GM18909 (cell line): Measurements from ENCODE around the gene SLC34A1.

Experiments
- ATAC-seq: cut with Tn5 transposase; IDR thresholded peaks from one replicate; pipeline ENCODE4 v1.9.1; 2021; ENCODE audit warnings: mild to moderate bottlenecking; ENCODE audit not compliant: unreplicated experiment, poor library complexity

The SLC34A1 gene

DNA sequence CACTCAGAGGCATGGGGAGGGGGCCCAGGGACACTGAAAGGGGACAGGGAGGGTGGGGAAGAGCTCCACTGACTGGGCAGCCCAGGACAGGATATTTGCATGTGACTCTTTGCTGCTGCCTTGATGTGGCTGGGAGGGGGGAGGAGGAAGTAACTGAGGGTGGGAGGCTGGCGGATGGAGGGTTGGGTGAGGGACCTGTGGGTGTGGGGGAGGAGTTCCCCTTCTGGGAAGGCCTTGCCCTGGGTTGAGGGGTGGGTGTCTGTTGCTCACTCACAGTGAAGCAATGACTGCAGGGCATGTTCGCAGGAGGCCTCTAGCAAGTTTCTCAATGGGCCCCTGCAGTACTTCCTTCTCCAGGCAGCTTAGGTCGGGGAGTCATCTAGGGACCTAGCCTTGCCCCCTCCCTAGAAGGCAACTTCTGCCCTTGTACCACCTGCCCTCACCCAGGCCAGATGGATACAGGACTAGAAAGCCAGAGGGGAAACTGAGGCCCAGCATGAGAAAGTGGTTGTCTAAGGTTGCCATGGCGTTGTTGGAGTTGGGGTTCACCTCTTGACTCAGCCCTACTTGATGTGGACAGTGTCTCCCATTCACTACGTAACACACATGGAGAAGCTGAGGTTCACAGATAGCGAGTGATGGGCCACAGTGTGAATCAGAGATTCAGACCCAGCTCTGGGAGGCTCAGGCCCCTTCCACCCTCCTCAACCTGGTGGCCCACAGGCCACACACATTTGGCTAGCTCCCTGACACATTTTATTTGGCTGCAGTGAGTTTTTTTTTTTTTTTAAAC lies 45.2 kb downstream of the SLC34A1 start:
- ATAC-seq = no peak

DNA sequence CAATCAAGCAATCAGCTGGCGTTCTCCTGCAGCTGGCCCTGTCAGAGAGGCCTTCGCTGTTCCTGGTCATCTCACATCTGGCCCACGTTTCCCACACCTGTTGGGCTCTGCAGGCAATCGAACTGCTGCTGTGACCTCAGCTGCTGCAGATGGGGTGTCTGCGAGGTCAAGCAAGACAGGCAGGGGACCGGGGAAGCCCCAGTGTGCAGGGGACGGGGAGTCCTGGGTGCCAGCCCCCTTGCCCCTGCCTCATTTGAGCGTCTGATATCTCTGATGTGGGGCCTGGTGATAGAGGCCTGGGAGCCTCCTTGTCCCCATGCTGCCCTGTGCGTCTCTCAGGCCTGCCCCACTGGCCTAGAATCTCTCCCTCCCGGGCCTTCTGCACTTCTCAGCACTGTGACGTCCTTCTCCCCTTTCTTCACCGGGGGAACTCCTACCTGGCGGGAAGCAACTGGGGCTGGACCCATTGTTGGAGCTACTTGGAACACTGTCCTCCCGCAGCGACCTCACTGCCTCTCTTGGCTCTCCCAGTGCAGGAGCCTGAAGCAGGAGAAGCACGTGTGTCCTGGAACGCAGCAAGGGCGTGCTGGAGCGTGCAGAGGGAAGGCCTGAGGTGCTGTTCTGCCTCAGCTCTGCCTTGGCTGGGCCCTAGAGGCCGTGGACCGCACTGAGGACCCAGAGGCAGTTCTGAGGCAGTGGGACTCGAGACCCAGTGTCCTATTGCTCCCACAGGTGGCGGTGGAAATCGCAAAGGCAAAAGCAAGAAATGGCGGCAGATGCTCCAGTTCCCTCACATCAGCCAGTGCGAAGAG lies 46.1 kb downstream of the SLC34A1 start:
- ATAC-seq = no peak

DNA sequence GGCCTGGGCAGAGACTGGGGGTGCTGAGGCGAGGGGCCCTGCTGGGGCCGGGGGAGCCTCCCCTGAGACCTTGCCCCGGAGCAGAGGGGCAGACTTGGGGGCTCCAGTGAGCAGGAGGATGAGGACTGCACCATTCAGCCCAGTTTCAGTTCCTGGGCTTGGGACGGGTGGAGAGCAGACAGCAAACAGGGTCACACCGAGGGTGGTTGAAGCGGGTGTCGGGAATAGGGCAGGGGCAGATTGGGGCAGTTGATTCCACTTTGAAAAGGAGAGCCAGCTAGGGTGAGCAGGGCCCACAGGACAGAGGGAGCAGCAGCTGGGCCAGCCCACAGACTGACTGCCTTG lies 46.7 kb downstream of the SLC34A1 start:
- ATAC-seq = no peak

DNA sequence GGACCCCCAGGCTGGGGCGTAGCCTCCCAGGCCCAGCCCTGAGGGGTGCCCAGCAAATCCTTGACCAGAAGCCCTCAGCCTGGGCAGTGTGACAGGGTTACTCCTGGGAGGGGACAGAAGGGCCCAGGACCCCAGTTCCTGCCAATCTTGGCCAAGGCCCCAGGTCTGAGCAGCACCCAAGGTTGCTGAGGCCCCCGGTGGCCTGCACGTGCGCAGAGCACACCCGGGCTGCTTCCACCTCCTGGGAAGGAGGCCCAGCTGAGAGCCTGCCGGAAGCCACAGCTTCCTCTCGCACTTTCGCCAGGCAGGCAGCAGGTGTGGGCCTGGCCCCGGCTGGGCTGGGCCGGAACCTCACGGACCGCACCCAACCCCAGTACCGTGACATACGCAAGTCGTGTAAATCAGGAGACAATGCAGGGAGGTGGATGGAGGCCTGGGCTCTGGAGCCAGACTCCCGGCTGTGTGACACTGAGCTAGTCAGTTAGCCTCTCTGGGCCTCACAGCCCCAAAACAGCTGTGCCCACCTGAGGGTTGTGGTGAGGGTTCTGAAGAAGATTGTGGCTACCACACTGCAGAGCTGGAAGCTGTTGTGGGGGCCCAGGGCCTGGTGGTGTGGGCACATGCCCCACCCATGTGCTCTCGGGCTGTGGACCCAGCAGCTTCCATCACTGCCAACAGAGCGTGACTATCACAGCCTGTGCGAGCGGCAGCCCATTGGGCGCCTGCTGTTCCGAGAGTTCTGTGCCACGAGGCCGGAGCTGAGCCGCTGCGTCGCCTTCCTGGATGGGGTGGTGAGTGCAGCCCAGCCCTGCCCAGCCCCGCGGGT lies 47.3 kb downstream of the SLC34A1 start:
- peak; percentile 45 for ATAC-seq

DNA sequence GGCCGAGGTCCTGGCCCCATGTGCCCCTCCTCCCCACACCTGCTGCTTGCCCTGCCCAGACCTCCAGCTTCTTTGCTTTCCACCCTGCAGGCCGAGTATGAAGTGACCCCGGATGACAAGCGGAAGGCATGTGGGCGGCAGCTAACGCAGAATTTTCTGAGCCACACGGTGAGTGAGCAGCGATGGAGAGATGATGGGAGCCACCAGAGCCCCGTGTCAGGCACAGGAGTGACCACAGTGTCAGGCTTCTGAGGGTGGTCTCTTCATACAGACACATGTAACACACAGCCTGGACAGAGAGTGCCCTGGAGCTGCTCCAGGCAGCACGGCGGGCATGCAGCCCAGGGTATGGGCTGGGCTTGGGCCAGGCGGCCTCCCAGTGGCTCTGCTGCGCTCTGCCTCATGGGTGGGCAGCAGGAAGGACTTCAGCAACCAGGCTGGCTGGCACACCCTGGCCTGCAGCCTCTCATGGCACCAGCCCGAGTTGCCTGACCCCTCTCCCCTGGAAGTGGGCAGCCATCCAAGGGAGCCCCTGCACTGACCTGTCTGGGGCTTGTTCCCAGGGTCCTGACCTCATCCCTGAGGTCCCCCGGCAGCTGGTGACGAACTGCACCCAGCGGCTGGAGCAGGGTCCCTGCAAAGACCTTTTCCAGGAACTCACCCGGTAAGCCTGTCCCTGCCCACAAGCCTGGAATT lies 48.1 kb downstream of the SLC34A1 start:
- no peak for ATAC-seq

DNA sequence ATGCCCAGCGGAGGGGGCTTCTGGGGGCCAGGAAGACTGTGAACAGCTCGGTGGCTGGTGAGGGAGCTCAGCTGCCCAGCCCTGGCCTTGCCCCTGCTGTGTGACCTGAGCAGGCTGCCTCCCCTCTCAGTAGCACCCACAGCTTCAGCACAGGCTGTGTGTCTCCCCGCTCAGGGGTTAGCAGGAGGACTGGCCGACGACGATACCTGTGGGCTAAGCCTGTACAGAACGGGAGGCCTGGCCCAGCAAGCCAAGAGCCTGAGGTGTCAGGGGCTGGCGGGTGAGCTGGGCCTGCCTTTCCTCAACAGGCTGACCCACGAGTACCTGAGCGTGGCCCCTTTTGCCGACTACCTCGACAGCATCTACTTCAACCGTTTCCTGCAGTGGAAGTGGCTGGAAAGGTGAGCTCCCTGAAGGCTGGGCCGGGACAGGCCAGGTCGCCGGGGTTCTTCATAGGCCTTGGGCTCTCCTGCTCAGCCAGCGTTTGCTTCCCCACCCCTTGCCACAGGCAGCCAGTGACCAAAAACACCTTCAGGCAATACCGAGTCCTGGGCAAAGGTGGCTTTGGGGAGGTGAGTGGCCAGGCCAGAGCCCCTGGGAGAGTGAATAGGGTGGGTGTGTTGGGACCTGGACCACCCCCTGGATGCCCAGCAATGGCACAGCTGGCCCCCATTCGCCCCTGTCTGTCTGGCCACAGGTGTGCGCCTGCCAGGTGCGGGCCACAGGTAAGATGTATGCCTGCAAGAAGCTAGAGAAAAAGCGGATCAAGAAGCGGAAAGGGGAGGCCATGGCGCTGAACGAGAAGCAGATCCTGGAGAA lies 48.8 kb downstream of the SLC34A1 start:
- no peak for ATAC-seq

DNA sequence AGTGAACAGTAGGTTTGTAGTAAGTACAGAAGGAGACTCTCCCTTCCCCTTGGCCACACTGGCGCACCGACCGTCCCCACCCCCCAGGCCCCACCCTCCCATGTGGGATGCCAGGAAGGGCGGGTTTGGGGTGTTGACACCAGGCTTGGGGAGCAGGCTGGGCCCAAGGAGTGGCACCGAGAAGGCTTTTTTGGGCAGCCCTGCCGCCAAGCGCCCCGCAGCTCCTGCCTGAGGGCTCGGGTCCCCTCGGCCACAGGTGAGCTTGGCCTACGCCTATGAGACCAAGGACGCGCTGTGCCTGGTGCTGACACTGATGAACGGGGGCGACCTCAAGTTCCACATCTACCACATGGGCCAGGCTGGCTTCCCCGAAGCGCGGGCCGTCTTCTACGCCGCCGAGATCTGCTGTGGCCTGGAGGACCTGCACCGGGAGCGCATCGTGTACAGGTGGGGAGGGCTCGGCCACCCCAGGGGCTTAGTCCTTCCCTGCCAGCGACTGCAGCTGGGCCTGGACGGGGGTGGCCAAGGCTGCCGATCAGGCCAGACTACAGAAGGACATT lies 49.5 kb downstream of the SLC34A1 start:
- no peak for ATAC-seq

DNA sequence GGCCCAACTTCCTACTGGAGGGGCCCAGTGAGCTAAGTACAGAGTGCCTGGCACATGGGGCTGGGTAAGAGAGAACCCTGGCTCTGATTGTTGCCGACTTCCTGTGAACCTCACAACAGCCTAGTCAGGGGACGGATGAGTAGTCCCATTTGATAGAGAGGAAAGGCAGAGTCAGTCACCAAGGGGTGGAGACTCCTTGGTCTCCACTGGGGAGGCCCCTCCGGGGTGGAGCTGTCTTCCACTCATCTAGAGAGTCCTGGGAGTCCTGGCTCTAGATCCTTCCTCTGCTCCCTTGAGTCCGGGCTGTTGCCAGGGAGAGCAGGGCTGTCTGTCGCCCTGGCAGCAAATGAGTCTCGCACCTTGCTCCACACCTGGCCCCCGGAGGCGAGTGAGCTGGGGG lies 50.2 kb downstream of the SLC34A1 start:
- no peak for ATAC-seq

DNA sequence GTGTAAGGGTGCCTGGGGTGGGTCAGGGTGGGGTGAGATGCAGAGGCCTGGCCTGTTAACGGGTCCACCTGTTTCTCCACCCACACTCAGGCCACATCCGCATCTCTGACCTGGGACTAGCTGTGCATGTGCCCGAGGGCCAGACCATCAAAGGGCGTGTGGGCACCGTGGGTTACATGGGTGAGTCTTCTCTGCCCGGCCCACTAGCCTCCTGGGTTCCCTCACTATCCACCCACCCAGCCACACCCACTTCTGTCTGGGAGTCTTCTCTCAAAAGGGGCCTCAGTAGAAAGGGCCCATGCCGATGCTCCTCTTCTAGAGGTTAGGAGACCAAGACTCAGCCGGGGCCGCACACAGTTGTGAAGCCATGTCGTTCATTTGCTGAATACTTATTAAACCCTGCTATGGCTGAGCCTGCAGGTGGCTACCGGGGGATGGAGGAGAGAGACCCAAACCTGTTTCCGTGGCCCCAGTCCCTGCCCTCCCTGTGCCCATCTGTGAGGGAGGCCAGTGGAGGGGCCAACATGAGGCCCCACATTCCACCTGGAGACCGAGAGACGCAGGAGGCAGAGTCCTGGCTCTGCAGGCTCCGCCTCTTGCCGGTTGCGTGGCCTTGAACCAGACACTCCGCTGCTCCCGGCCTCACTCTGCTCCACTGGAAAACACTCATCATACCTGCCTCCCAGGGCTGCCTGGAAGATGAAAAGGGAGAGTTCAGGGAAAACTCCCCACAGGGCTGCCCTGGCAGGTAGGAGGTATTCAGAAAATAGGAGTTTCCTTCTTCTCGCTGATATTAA lies 50.9 kb downstream of the SLC34A1 start:
- no peak for ATAC-seq

DNA sequence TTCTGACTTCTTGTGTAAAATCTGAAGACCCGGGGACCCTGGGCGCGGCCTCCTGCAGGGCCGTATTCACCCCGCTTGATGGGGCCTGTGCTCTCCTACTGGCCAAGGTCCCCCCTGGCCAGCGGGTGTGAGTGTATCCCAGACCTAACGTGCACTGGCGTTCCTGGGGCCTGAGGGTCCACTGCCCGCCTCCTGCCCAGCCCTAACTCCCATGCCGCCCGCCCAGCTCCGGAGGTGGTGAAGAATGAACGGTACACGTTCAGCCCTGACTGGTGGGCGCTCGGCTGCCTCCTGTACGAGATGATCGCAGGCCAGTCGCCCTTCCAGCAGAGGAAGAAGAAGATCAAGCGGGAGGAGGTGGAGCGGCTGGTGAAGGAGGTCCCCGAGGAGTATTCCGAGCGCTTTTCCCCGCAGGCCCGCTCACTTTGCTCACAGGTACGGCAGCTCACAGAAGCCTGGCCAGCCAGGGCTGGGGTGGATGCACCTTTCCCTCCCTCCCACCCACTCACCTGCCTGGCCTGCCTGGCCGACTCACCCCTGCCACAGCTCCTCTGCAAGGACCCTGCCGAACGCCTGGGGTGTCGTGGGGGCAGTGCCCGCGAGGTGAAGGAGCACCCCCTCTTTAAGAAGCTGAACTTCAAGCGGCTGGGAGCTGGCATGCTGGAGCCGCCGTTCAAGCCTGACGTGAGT lies 51.8 kb downstream of the SLC34A1 start:
- ATAC-seq = no peak

DNA sequence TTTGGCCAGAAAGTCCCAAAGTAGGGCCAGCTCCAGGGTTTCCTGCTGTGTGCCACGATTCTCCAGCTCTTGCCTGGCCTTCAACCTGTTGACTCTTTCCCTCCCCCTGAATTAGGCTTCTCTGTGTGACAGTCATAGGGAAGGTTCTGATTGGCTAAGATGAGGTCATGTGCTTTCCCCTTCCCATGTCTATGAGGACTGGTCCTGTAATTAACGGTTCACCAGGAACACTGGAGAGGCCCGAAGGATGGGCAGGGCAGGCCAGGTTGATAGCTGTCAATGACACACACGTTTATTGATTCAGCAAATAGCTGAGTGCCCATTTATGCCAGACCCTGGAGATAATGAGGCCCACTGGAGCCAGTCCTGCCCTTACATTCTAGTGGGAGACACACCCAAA lies 53.4 kb downstream of the SLC34A1 start:
- ATAC-seq = no peak

DNA sequence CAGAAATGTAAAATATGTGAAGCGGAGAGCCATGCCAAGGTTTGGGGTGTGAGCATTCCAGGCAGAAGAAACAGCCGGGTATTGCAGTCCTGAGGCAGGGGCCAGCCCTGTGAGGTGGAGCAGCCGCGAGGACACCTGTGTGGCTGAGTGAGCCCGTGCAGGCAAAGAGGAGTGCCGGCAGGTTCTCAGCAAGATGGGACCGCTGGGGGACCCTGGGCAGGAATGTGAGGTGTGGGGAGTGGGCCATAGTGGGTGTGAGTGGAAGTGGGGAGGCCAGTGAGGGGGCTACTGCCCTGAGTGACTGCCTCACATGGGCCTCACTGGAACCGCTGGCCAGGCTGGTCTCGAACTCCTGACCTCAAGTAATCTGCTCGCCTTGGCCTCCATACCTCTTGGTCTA lies 54.2 kb downstream of the SLC34A1 start:
- no peak for ATAC-seq

DNA sequence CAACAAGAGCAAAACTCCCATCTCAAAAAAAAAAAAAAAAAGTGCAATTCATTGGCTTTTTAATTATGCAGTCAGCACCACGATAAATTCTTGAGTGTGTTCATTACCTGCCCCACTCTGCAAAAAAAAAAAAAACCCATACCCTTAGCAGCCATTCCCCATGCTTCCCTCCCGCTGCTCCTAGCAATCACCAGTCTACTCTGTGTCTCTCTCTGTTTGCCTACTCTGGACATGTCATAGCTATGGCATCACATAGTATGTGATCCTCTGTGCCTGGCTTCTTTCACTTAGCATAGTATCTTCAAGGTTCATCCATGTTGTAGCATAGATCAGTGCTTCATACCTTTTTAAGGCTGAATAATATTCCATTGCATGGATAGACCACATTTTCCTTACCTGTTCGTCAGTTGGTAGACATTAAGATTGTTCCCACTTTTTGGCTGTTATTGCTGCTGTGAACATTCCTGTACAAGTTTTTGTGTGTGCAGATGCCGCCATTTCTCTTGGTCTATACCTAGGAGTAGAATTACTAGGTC lies 55.4 kb downstream of the SLC34A1 start:
- ATAC-seq = no peak

DNA sequence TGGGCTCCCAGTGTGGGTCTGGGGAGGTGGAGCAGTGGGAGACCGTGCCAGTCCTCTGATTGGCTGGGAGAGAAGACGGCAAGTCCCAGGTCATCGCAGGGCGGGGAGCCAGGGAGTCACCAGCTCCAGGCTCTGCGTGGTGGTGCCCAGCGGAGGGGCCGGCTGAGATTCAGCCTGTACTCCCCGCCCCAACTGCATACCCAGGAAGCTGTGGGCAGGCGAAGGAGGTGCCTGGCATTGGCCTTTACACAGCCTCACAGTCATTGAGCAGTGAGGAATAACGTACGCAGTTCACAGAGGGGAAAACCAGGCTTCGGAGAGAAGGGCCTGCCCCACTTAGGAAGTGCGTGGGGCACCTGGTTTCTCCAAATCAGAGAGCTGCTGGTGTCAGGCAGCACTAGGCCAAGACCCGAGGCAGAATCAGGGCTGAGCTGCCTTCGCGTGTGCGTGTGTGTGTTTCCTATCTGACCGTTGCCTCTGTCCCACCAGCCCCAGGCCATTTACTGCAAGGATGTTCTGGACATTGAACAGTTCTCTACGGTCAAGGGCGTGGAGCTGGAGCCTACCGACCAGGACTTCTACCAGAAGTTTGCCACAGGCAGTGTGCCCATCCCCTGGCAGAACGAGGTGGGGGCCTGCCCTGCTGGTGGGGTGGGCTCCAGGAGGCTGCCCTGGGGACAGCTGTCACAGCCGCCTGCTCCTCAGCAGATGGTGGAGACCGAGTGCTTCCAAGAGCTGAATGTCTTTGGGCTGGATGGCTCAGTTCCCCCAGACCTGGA lies 56.2 kb downstream of the SLC34A1 start:
- ATAC-seq = no peak

DNA sequence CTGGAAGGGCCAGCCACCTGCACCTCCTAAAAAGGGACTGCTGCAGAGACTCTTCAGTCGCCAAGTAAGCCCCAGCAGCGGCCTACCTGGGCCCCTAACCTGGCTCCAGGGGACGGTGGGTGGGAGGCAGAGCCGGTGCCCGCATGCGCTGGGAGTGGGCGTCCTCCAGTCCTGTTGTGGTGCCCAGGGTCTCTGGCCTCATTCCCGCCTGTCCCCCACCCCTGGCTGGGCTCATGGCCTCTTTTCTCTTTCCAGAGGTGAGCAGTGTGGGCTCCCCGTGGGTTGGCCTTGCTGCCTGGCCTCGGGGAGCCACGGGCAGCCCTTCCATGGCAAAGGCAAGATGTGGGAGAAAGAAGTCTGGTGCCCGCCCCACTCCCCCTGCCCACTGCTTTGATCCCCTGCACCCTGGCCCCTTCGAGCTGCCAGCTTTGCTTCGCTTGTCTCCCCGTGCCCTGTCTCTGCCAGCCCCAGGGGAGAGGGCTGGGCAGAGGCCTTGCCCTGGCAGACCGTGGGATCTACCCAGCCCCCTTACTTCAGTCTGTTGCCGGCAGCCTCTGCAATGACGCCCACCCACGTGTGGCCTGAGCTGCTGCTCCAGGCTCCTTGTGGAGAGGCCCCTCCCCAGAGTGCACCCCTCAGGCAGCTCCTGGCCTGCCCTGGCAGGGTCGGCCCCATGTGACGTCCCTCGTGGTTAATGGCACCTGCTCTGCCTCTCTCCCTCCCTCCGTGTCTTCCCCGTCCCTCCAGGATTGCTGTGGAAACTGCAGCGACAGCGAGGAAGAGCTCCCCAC lies 57.0 kb downstream of the SLC34A1 start:
- ATAC-seq = no peak
